Neural cell (in vitro differentiated cells): Measurements from ENCODE around the gene CD247.

Experiments used
- EP300 ChIP-seq: fragments of 450-650 bp; conservative IDR thresholded peaks from 2 replicates; pipeline ENCODE4 v1.6.1; 2014; ENCODE audit warnings: antibody characterized with exemption, mild to moderate bottlenecking, moderate library complexity; ENCODE audit not compliant: poor library complexity, severe bottlenecking
- EZH2 ChIP-seq: fragments of 200-600, 300-800 bp; shearing (Covaris generic), sonication (generic); IDR thresholded peaks from 2 replicates; pipeline ENCODE4 v1.6.1; 2014; ENCODE audit warnings: antibody characterized with exemption, low read length, borderline replicate concordance, mild to moderate bottlenecking; ENCODE audit not compliant: insufficient read depth, poor library complexity, severe bottlenecking
- MXI1 ChIP-seq: fragments of 450-650 bp; conservative IDR thresholded peaks from 2 replicates; pipeline ENCODE4 v1.6.1; 2014; ENCODE audit warnings: antibody characterized with exemption, mild to moderate bottlenecking; ENCODE audit not compliant: poor library complexity, severe bottlenecking
- POLR2AphosphoS5 ChIP-seq: IDR thresholded peaks from 2 replicates; pipeline ENCODE4 v1.6.1; 2012
- RAD21 ChIP-seq: fragments of 450-650 bp; conservative IDR thresholded peaks from 2 replicates; pipeline ENCODE4 v1.6.1; 2014; ENCODE audit warnings: antibody characterized with exemption, mild to moderate bottlenecking, moderate library complexity
- SMC3 ChIP-seq: fragments of 450-650 bp; conservative IDR thresholded peaks from 2 replicates; pipeline ENCODE4 v1.6.1; 2014; ENCODE audit warnings: antibody characterized with exemption, mild to moderate bottlenecking, moderate library complexity; ENCODE audit not compliant: poor library complexity
- TF ChIP-seq, protein P1 (sequence below): fragments of 450-650 bp; IDR thresholded peaks from 2 replicates; pipeline ENCODE4 v1.5.1; 2014; ENCODE audit warnings: antibody characterized with exemption, mild to moderate bottlenecking, moderate library complexity; ENCODE audit not compliant: poor library complexity, severe bottlenecking
- TF ChIP-seq, protein P2 (sequence below): IDR thresholded peaks from 2 replicates; pipeline ENCODE4 v1.6.1; 2012; ENCODE audit warnings: borderline replicate concordance

DNA sequence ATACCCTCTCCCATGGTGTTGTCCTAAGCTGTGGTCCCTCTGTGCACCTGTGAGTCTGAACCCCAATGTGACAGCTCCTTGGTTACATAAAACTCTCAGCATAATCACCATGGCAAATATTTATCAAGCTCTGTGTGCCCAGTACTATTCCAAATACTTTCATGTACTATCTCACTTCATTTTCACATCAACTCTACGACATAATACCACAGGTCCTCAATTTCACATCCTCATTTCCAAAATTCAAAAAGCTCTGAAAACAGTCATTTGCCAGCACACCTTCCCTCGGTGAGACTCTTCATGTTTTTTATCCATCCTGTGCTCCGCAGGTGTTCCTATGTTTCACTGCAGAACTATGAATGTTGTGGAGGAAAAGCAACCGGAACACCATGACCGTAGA, 47.6 kb upstream of the CD247 start:
- no peak for TF ChIP-seq EZH2
- TF ChIP-seq, protein P1, sequence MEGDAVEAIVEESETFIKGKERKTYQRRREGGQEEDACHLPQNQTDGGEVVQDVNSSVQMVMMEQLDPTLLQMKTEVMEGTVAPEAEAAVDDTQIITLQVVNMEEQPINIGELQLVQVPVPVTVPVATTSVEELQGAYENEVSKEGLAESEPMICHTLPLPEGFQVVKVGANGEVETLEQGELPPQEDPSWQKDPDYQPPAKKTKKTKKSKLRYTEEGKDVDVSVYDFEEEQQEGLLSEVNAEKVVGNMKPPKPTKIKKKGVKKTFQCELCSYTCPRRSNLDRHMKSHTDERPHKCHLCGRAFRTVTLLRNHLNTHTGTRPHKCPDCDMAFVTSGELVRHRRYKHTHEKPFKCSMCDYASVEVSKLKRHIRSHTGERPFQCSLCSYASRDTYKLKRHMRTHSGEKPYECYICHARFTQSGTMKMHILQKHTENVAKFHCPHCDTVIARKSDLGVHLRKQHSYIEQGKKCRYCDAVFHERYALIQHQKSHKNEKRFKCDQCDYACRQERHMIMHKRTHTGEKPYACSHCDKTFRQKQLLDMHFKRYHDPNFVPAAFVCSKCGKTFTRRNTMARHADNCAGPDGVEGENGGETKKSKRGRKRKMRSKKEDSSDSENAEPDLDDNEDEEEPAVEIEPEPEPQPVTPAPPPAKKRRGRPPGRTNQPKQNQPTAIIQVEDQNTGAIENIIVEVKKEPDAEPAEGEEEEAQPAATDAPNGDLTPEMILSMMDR, result no peak
- TF ChIP-seq POLR2AphosphoS5, result no peak
- TF ChIP-seq EP300, result no peak
- no peak for TF ChIP-seq MXI1
- no peak for TF ChIP-seq SMC3
- TF ChIP-seq, protein P2, sequence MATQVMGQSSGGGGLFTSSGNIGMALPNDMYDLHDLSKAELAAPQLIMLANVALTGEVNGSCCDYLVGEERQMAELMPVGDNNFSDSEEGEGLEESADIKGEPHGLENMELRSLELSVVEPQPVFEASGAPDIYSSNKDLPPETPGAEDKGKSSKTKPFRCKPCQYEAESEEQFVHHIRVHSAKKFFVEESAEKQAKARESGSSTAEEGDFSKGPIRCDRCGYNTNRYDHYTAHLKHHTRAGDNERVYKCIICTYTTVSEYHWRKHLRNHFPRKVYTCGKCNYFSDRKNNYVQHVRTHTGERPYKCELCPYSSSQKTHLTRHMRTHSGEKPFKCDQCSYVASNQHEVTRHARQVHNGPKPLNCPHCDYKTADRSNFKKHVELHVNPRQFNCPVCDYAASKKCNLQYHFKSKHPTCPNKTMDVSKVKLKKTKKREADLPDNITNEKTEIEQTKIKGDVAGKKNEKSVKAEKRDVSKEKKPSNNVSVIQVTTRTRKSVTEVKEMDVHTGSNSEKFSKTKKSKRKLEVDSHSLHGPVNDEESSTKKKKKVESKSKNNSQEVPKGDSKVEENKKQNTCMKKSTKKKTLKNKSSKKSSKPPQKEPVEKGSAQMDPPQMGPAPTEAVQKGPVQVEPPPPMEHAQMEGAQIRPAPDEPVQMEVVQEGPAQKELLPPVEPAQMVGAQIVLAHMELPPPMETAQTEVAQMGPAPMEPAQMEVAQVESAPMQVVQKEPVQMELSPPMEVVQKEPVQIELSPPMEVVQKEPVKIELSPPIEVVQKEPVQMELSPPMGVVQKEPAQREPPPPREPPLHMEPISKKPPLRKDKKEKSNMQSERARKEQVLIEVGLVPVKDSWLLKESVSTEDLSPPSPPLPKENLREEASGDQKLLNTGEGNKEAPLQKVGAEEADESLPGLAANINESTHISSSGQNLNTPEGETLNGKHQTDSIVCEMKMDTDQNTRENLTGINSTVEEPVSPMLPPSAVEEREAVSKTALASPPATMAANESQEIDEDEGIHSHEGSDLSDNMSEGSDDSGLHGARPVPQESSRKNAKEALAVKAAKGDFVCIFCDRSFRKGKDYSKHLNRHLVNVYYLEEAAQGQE, result no peak
- no peak for TF ChIP-seq RAD21
